SJSA1 (cell line): Measurements from ENCODE around the gene ARF1. TPM values are rescaled to one million over a fixed set of nuclear protein-coding genes. Genes with fewer than 3 reads are reported as not detected.
A peak's percentile ranks its signal among the peaks of the same experiment; 100 is the strongest.

ENCODE experiments used
- DNase-seq, 2 experiments: peaks; one replicate each; pipeline ENCODE4 v3.0.0-alpha.2; 2015 to 2020; ENCODE audit warnings: low spot score in 2 of 2, low read depth in 1 of 2
- H3K27ac ChIP-seq: fragments of 250-450 bp; sonication (Bioruptor Pico); 2 replicates; pipeline ENCODE4 v1.5.1; 2020; ENCODE audit warnings: mild to moderate bottlenecking, moderate library complexity
- H3K27me3 ChIP-seq: fragments of 250-450 bp; sonication (Bioruptor Pico); replicated peaks from 2 replicates; pipeline ENCODE4 v1.5.1; 2020; ENCODE audit warnings: mild to moderate bottlenecking, moderate library complexity
- H3K36me3 ChIP-seq: fragments of 250-450 bp; sonication (Bioruptor Pico); 2 replicates; pipeline ENCODE4 v1.5.1; 2020; ENCODE audit warnings: mild to moderate bottlenecking
- H3K4me1 ChIP-seq: fragments of 250-450 bp; sonication (Bioruptor Pico); replicated peaks from 2 replicates; pipeline ENCODE4 v1.6.1; 2021; ENCODE audit warnings: mild to moderate bottlenecking
- H3K4me3 ChIP-seq: fragments of 250-450 bp; sonication (Bioruptor Pico); 2 replicates; pipeline ENCODE4 v1.5.1; 2020; ENCODE audit warnings: mild to moderate bottlenecking
- H3K9me3 ChIP-seq: fragments of 250-450 bp; sonication (Bioruptor Pico); replicated peaks from 2 replicates; pipeline ENCODE4 v1.5.1; 2020; ENCODE audit warnings: mild to moderate bottlenecking
- total RNA-seq: library from RNA; depleted of rRNA; stranded (reverse); fragments of >200 nt; shearing (Covaris generic); gene quantifications from 2 replicates; pipeline ENCODE4 v1.2.3, GENCODE V29; 2014

Gene ARF1
- total RNA-seq, 1 experiment from 2014 or later = 212 TPM

DNA sequence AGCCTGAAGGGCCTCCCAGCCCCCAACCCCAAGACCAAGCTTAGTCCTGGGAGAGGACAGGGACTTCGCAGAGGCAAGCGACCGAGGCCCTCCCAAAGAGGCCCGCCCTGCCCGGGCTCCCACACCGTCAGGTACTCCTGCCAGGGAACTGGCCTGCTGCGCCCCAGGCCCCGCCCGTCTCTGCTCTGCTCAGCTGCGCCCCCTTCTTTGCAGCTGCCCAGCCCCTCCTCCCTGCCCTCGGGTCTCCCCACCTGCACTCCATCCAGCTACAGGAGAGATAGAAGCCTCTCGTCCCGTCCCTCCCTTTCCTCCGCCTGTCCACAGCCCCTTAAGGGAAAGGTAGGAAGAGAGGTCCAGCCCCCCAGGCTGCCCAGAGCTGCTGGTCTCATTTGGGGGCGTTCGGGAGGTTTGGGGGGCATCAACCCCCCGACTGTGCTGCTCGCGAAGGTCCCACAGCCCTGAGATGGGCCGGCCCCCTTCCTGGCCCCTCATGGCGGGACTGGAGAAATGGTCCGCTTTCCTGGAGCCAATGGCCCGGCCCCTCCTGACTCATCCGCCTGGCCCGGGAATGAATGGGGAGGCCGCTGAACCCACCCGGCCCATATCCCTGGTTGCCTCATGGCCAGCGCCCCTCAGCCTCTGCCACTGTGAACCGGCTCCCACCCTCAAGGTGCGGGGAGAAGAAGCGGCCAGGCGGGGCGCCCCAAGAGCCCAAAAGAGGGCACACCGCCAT, 21.9 kb upstream of the ARF1 start:
- Histone ChIP-seq H3K27ac (no peak overlapping the region), H3K4me1 (peaks cover 17% of the 10 kb centered on the region), H3K27me3 (peaks cover 38% of the 10 kb centered on the region), H3K36me3 (no peaks in the 10 kb centered on the region), H3K9me3 (no peaks in the 10 kb centered on the region), H3K4me3 (peak overlapping the region; percentile 14; the same call in 1 of the 2 replicates)
- DNase-seq = peak in 1 of 2 experiments; percentile 53

GRCh38 chr1:228061411-228062084, 21.0 kb upstream of the ARF1 start:
- DNase-seq = no peak
- H3K4me1 ChIP-seq = peaks cover 17% of the 10 kb centered on the region
- no peak overlapping the region for H3K27ac ChIP-seq
- H3K4me3 ChIP-seq = no peak overlapping the region
- H3K36me3 ChIP-seq = no peaks in the 10 kb centered on the region
- peaks cover 31% of the 10 kb centered on the region for H3K27me3 ChIP-seq
- H3K9me3 ChIP-seq = no peaks in the 10 kb centered on the region

GRCh38 chr1:228062085-228062791, 20.3 kb upstream of the ARF1 start:
- Histone ChIP-seq H3K27ac (no peak overlapping the region), H3K27me3 (peaks cover 29% of the 10 kb centered on the region), H3K4me3 (no peak overlapping the region), H3K9me3 (no peaks in the 10 kb centered on the region), H3K36me3 (no peaks in the 10 kb centered on the region), H3K4me1 (peaks cover 17% of the 10 kb centered on the region)
- no peak for DNase-seq

DNA sequence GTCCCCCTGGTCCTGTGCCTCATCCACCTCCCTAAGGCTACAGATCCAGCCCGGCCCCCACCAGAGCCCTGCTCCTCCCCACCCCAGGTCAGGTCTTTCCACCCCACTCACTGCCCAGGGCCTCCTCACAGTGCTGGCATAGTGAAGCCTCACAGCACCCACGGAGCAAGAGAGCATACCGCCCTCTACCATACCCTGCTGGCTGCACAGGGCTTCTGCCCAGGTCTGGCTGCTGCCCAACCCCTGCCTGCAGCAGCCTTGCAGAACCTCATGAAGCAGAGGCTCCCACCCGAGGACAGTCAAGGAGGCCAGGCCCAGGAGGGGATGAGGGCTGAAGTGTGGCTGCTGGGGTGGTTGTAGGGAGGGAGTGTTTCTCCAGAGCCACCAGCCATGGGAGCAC, 19.7 kb upstream of the ARF1 start:
- Histone ChIP-seq H3K27ac (no peak overlapping the region), H3K4me3 (no peak overlapping the region), H3K36me3 (no peaks in the 10 kb centered on the region), H3K27me3 (peaks cover 27% of the 10 kb centered on the region), H3K4me1 (peaks cover 17% of the 10 kb centered on the region), H3K9me3 (no peaks in the 10 kb centered on the region)
- no peak for DNase-seq

DNA sequence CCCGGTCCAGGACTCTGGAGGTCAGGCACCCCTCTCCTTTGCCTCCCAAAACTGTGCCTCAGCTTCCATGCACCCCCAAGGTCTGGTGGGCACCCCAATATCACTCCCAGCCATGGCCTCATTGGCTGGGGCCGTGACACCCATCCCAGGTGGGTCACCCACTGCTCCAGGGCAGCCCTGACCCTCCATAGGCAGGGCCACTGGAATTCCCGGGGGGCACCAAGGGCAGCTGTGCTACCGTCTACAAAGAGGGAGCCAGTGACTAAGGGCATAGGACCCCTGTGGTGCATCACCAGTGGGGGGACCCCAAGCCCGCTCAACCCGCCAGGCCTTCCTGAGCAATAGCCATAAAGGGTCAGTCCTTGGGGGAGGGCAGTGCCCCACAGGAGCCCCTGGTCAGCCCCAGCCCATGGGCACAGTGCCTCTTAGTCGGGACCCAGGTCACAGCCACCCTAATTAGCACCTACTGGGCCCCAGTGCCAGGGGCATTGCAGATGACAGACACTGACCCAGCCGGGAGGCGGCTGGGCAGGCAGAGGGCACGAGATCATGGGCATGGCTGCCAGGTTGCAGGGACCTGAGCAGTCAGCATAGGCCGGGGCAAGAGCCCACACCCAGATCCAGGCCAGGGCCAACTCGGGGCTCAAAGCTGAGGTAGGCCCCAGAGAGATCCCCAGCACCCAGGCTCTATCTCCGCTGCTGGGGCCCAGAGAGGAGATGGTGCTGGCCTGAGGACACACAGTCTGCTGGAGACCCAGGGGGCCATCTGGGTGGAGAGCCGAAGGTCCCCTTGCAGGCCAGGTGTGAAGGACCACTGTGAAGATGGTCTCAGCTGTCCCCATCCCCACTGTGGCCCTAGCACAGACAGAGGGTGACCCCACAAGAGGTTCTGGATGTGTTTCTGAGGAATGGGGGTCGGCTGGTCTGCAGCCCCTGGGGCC, 19.0 kb upstream of the ARF1 start:
- Histone ChIP-seq H3K27me3 (peaks cover 20% of the 10 kb centered on the region), H3K9me3 (no peaks in the 10 kb centered on the region), H3K4me3 (no peak overlapping the region), H3K36me3 (no peaks in the 10 kb centered on the region), H3K4me1 (peaks cover 17% of the 10 kb centered on the region), H3K27ac (no peak overlapping the region)
- no peak for DNase-seq

DNA sequence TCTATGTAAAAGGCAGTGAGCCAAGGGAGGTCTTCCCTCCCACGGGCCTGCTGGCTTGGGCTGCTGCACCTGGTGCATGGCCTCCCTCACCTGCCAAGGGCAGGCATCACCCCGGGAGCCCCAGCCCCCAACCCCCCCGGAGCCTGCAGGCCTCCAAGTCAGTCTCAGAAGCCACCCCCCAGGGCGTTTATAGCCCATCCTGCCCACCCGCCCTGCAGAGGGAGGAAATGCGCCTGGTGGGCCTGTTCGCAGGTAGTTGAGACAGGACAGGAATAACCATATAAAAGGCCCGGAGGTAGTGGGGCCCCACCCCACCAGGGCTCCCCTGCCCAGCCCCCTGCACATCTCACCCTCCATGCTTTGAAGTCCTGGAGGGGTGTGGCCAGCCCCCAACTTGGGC, 18.2 kb upstream of the ARF1 start:
- H3K27ac ChIP-seq = no peak overlapping the region
- peaks cover 17% of the 10 kb centered on the region for H3K4me1 ChIP-seq
- no peaks in the 10 kb centered on the region for H3K36me3 ChIP-seq
- no peaks in the 10 kb centered on the region for H3K9me3 ChIP-seq
- H3K4me3 ChIP-seq = no peak overlapping the region
- H3K27me3 ChIP-seq = peaks cover 12% of the 10 kb centered on the region
- no peak for DNase-seq

GRCh38 chr1:228064741-228065542, 17.6 kb upstream of the ARF1 start:
- no peak for DNase-seq
- no peak overlapping the region for H3K27ac ChIP-seq
- H3K27me3 ChIP-seq = peaks cover 7% of the 10 kb centered on the region; the same call in 1 of the 2 replicates
- no peaks in the 10 kb centered on the region for H3K36me3 ChIP-seq
- H3K4me3 ChIP-seq = no peak overlapping the region
- peaks cover 14% of the 10 kb centered on the region for H3K4me1 ChIP-seq
- H3K9me3 ChIP-seq = no peaks in the 10 kb centered on the region

DNA sequence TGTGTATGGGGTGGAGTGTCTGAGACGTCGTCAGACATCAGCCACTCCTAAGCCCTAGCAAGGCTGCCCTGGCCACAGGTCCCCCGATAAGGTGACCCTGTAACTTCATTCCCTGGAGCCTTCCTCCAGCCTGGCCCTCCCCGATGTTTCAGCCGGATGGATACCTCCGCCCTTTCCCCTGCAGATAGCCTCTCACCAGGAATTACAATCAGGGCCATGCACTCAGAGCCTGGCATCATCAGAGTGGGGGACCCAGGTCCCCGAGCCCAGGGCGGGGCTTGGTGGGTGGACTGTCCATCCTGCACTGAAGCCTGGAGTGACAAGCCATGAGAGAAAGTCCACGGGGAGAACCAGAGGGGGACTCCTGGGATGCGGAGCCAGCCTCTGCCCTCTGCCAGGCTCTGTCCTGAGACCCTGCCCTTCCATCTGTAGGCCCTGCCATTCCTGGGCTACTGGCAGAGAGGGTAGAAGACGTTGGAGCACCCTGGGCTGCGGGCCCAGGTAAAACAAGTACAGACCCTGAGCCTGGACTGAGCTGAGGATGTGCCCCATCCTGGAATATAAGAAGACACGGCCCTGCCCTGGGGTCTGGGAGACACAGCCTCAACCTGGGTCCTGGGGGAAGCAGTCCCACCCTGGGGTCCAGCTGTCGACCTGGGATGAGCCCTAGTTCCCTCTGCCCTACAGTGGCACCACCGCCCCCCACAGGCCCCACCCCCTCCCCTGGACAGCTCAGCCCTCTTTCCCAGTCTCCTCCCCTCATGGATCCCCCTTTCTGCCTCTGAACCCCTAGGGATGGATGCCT, 16.8 kb upstream of the ARF1 start:
- H3K27me3 ChIP-seq = peaks cover 7% of the 10 kb centered on the region; the same call in 1 of the 2 replicates
- H3K4me3 ChIP-seq = no peak overlapping the region
- H3K9me3 ChIP-seq = no peaks in the 10 kb centered on the region
- peaks cover 6% of the 10 kb centered on the region for H3K4me1 ChIP-seq
- DNase-seq = no peak
- no peak overlapping the region for H3K27ac ChIP-seq
- no peaks in the 10 kb centered on the region for H3K36me3 ChIP-seq

- H3K4me3 ChIP-seq = no peak overlapping the region
- no peaks in the 10 kb centered on the region for H3K9me3 ChIP-seq
- no peaks in the 10 kb centered on the region for H3K4me1 ChIP-seq
- peaks cover 7% of the 10 kb centered on the region; the same call in 1 of the 2 replicates for H3K27me3 ChIP-seq
- no peak overlapping the region for H3K27ac ChIP-seq
- DNase-seq = no peak
- H3K36me3 ChIP-seq = no peaks in the 10 kb centered on the region
These were observed 16.1 kb upstream of the ARF1 start for GRCh38 chr1:228066416-228066815.

- Histone ChIP-seq H3K9me3 (no peaks in the 10 kb centered on the region), H3K36me3 (no peaks in the 10 kb centered on the region), H3K4me1 (no peaks in the 10 kb centered on the region), H3K27ac (no peak overlapping the region), H3K27me3 (peaks cover 7% of the 10 kb centered on the region; the same call in 1 of the 2 replicates), H3K4me3 (no peak overlapping the region)
- DNase-seq = no peak
These were observed 15.4 kb upstream of the ARF1 start for GRCh38 chr1:228066891-228067654.

DNA sequence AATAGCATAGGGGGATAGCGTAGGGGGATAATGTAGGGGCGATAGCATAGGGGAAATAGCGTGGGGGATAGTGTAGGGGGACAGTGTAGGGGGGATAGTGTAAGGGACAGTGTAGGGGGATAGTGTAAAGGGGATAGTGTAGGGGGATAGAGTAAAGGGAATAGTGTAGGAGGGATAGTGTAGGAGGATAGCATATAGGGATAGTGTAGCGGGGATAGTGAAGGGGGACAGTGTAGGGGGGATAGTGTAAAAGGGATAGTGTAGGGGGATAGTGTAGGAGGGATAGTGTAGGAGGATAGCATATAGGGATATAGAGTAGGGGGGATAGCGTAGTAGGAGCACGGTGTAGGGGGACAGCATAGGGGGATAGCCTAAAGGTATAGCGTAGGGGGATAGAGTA, 14.1 kb upstream of the ARF1 start:
- no peak for DNase-seq
- H3K27me3 ChIP-seq = peaks cover 7% of the 10 kb centered on the region; the same call in 1 of the 2 replicates
- no peaks in the 10 kb centered on the region for H3K4me1 ChIP-seq
- no peak overlapping the region for H3K4me3 ChIP-seq
- no peaks in the 10 kb centered on the region for H3K36me3 ChIP-seq
- no peaks in the 10 kb centered on the region for H3K9me3 ChIP-seq
- H3K27ac ChIP-seq = no peak overlapping the region
